Peyer's patch (tissue), 4 donors: ENCODE results near the gene FILIP1L. TPM values are rescaled to one million over a fixed set of nuclear protein-coding genes. Genes with fewer than 3 reads are reported as not detected.

Source experiments
- DNase-seq, 3 donors: peaks; one replicate each; pipeline ENCODE4 v3.0.0-alpha.2; 2017 to 2019
- H3K27ac ChIP-seq, 4 donors: fragments of 200-600 bp; sonication (generic); one replicate each; pipeline ENCODE4 v1.5.1; 2016 to 2019
- H3K27me3 ChIP-seq, 2 donors: fragments of 200-600 bp; sonication (generic); one replicate each; pipeline ENCODE4 v1.5.1; 2019
- H3K36me3 ChIP-seq, 3 donors: fragments of 200-600 bp; sonication (generic); one replicate each; pipeline ENCODE4 v1.5.1; 2016 to 2019
- H3K4me1 ChIP-seq, 4 donors: fragments of 200-600 bp; sonication (generic); one replicate each; pipeline ENCODE4 v1.5.1; 2016 to 2019
- H3K4me3 ChIP-seq, 4 donors: fragments of 200-600 bp; sonication (generic); 1 replicate in 3 of 4; 2 replicates in 1 of 4; pipeline ENCODE4 v1.5.1; 2016 to 2019; ENCODE audit warnings: mild to moderate bottlenecking in 1 of 4
- H3K9me3 ChIP-seq, 4 donors: fragments of 200-600 bp; sonication (generic); one replicate each; pipeline ENCODE4 v1.5.1; 2016 to 2019; ENCODE audit warnings: mild to moderate bottlenecking in 1 of 4
- POLR2A ChIP-seq, 2 donors: fragments of 450-650 bp; IDR thresholded peaks; one replicate each; pipeline ENCODE4 v1.5.1; 2017; ENCODE audit warnings: antibody characterized with exemption in 2 of 2, mild to moderate bottlenecking in 2 of 2, moderate library complexity in 2 of 2
- total RNA-seq, 4 donors: library from RNA; depleted of rRNA; stranded (reverse); fragments of >200 nt; gene quantifications; one replicate each; pipeline ENCODE4 v1.1.0, GENCODE V29; 2016
- TF ChIP-seq, protein P1 (sequence below), 6 experiments: fragments of 450-650 bp in 4 of 6; fragments of 200-600 bp in 2 of 6; sonication (generic) in 1 of 6; IDR thresholded peaks; one replicate each; pipeline ENCODE4 v1.5.1; 2017 to 2019; ENCODE audit warnings: antibody characterized with exemption in 6 of 6, mild to moderate bottlenecking in 3 of 6, moderate library complexity in 1 of 6

Gene FILIP1L
- total RNA-seq, 4 donors from 2014 or later = 5.3 to 69.3 (median 13.1) TPM

DNA sequence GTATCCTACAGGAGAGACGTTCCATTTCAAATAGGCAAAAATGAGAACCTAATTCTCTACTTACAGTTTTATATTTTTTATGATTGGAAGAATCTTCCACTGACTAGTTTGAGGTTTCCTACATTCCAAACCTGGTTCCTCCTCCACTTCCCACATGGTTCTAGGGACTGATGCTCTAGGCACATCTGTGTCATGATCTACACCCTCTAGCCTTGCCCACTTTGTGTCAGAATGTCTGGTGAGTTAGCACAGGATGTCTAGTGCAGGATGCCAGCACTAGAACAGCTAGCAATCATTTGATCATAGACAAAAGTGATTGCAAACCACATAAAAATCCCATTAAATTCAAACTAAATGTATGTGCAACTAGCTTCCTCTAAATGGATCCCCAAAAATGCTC, 26.7 kb upstream of the FILIP1L start:
- Histone ChIP-seq H3K4me1 (no peaks in the 10 kb centered on the region), H3K4me3 (no peak overlapping the region), H3K9me3 (no peaks in the 10 kb centered on the region), H3K36me3 (no peaks in the 10 kb centered on the region), H3K27ac (no peak overlapping the region), H3K27me3 (no peaks in the 10 kb centered on the region)
- TF ChIP-seq, protein P1, sequence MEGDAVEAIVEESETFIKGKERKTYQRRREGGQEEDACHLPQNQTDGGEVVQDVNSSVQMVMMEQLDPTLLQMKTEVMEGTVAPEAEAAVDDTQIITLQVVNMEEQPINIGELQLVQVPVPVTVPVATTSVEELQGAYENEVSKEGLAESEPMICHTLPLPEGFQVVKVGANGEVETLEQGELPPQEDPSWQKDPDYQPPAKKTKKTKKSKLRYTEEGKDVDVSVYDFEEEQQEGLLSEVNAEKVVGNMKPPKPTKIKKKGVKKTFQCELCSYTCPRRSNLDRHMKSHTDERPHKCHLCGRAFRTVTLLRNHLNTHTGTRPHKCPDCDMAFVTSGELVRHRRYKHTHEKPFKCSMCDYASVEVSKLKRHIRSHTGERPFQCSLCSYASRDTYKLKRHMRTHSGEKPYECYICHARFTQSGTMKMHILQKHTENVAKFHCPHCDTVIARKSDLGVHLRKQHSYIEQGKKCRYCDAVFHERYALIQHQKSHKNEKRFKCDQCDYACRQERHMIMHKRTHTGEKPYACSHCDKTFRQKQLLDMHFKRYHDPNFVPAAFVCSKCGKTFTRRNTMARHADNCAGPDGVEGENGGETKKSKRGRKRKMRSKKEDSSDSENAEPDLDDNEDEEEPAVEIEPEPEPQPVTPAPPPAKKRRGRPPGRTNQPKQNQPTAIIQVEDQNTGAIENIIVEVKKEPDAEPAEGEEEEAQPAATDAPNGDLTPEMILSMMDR (IDR thresholded peaks at IDR 0.05) = no peak
- TF ChIP-seq POLR2A (IDR thresholded peaks at IDR 0.05) = no peak
- no peak for DNase-seq

DNA sequence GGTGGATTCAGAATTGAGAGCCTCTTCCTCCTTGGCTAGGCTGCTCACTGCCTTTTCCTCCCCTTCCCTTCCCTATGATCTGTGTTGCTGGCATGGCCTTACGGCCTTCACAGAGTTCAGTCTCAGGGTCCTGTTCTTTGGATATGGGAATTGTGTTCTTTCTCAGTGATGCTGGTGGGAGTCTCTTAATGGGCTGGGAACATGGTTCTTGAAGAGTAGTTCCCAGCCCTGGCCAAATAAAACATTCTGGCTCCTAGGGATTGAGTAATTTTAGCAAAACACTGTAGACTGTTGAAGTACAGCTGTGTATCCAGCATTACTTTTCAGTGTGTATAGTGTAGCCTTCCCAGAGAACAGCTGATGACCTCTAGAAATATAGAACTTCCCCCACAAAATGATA, 22.6 kb upstream of the FILIP1L start:
- H3K27me3 ChIP-seq = no peaks in the 10 kb centered on the region
- no peak overlapping the region for H3K4me3 ChIP-seq
- no peaks in the 10 kb centered on the region for H3K36me3 ChIP-seq
- H3K9me3 ChIP-seq = no peaks in the 10 kb centered on the region
- peak overlapping the region in 1 of 4 donors; percentile 14 for H3K27ac ChIP-seq
- no peak for DNase-seq
- H3K4me1 ChIP-seq = no peaks in the 10 kb centered on the region
- TF ChIP-seq, protein P1 (IDR thresholded peaks at IDR 0.05) = no peak
- TF ChIP-seq POLR2A (IDR thresholded peaks at IDR 0.05) = no peak

DNA sequence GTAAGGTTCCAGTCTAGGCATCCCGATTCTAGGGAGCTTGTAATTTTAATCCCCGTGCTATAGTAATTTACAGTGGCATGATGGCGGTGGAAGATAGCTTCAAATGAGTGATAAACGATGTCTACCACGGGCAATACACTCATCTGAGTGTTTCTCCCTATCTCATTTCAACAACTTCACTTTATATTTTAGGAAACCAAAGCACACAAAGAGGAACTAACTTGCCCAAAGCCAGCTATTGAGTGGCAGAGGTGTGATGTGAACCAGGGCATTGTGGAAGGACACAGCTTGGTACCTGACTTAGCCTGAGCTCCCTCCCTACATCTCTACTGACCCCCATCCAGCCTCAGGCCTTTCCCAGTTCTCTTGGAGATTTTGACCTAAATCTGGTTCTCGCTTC, 16.9 kb upstream of the FILIP1L start:
- Histone ChIP-seq H3K4me3 (no peak overlapping the region), H3K36me3 (no peaks in the 10 kb centered on the region), H3K9me3 (no peaks in the 10 kb centered on the region), H3K4me1 (no peaks in the 10 kb centered on the region), H3K27me3 (no peaks in the 10 kb centered on the region), H3K27ac (no peak overlapping the region)
- TF ChIP-seq POLR2A (IDR thresholded peaks at IDR 0.05) = no peak
- TF ChIP-seq, protein P1 (IDR thresholded peaks at IDR 0.05) = no peak
- no peak for DNase-seq

DNA sequence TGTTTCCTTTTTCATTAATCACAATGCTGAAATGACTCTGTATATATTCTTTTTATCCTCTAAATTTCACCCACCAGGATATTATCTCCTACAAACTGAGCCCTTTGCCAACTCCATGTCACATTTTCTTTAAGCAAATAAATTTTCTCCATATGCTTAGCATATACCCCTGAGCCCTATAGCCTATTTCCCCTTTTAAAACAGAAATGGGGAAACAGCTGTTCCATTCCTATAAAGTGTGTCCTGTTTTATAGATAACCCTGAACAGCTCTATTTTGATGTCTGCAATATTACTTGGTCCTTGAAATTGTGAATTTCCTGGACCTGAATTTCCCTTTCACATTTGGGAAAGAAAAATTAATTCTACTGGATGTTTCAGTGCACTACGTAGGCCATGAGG, 15.6 kb upstream of the FILIP1L start:
- DNase-seq = no peak
- TF ChIP-seq POLR2A (IDR thresholded peaks at IDR 0.05) = no peak
- TF ChIP-seq, protein P1 (IDR thresholded peaks at IDR 0.05) = no peak
- Histone ChIP-seq H3K4me3 (no peak overlapping the region), H3K4me1 (no peaks in the 10 kb centered on the region), H3K27ac (no peak overlapping the region), H3K36me3 (no peaks in the 10 kb centered on the region), H3K27me3 (no peaks in the 10 kb centered on the region), H3K9me3 (no peaks in the 10 kb centered on the region)

DNA sequence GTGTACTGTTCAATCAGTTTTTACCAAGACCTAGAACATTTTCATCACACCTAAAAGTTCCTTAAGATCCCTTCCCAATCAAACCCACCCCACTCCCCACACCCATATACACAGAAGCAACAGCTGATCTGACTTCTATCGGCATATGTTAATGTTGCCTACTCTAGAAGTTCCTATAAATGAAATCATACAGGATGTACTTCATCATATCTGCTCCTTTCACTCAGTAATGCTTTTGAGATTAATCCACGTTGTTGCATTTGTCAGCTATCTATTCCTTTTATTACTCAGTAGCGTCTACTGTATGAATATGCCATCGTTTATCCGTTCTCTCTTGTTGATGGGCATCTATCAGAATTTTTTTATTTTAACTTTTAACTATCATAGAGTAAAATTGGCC, 14.3 kb upstream of the FILIP1L start:
- no peak overlapping the region for H3K4me3 ChIP-seq
- no peak for TF ChIP-seq POLR2A (IDR thresholded peaks at IDR 0.05)
- TF ChIP-seq, protein P1 (IDR thresholded peaks at IDR 0.05) = no peak
- H3K36me3 ChIP-seq = no peaks in the 10 kb centered on the region
- DNase-seq = no peak
- H3K27me3 ChIP-seq = no peaks in the 10 kb centered on the region
- no peaks in the 10 kb centered on the region for H3K9me3 ChIP-seq
- H3K27ac ChIP-seq = no peak overlapping the region
- H3K4me1 ChIP-seq = no peaks in the 10 kb centered on the region

DNA sequence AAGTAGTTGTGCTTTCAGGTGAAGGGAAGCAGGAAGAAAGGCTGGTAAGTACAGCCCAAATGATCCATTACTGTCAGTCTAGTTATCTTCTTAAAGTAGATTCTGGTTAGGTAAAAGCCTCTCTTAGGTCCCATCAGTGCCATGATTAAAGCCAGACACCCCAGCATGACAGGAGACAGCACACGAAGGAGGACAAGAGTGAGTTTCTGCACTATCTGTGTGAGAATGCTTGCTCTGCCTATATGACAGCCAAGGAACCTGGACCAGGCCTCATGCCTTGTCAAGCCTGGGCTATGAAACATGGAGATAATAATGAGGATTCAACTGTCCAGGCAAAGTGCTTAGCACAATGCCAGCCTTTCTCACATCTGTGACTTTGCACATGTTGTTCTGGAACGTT, 13.5 kb upstream of the FILIP1L start:
- TF ChIP-seq, protein P1 (IDR thresholded peaks at IDR 0.05) = no peak
- TF ChIP-seq POLR2A (IDR thresholded peaks at IDR 0.05) = no peak
- H3K36me3 ChIP-seq = no peaks in the 10 kb centered on the region
- no peak overlapping the region for H3K4me3 ChIP-seq
- no peaks in the 10 kb centered on the region for H3K9me3 ChIP-seq
- H3K27me3 ChIP-seq = no peaks in the 10 kb centered on the region
- no peak overlapping the region for H3K27ac ChIP-seq
- no peak for DNase-seq
- no peaks in the 10 kb centered on the region for H3K4me1 ChIP-seq
